B cell (primary cell): ENCODE results near the gene TBC1D10A.
A peak's percentile ranks its signal among the peaks of the same experiment; 100 is the strongest.

Source experiments
- CTCF ChIP-seq: fragments of 200-600 bp; IDR thresholded peaks from one replicate; pipeline ENCODE4 v1.8.0; 2022; ENCODE audit warnings: antibody characterized with exemption, mild to moderate bottlenecking
- EZH2 ChIP-seq: IDR thresholded peaks from 2 replicates; pipeline ENCODE4 v1.6.1; 2012; ENCODE audit warnings: borderline replicate concordance, low read depth, mild to moderate bottlenecking, moderate library complexity, low read length; ENCODE audit not compliant: insufficient read depth, poor library complexity, severe bottlenecking

- peak; percentile 87 for TF ChIP-seq CTCF
- no peak for TF ChIP-seq EZH2
Observed at GRCh38 chr22:30286813-30287647, 39.7 kb downstream of the TBC1D10A start.
